NB4 (cell line): ENCODE measurements around the gene DLGAP3.

ENCODE experiments used
- DNase-seq: peaks from one replicate; pipeline ENCODE4 v3.0.0; 2010; ENCODE audit warnings: low read depth
- H3K4me3 ChIP-seq: one replicate; pipeline ENCODE4 v1.5.1; 2011; ENCODE audit warnings: mild to moderate bottlenecking, low read depth, low read length, moderate library complexity
- CTCF ChIP-seq: IDR thresholded peaks from one replicate; pipeline ENCODE4 v1.5.1; 2012; ENCODE audit warnings: low read depth, low read length
- MYC ChIP-seq: IDR thresholded peaks from 2 replicates; pipeline ENCODE4 v1.6.1; 2011; ENCODE audit warnings: low read depth, low read length
- POLR2A ChIP-seq: IDR thresholded peaks from 2 replicates; pipeline ENCODE4 v1.6.1; 2011; ENCODE audit warnings: mild to moderate bottlenecking; ENCODE audit not compliant: insufficient read length; ENCODE audit errors: extremely low read depth
- TF ChIP-seq, protein P1 (sequence below): IDR thresholded peaks from 2 replicates; pipeline ENCODE4 v1.6.1; 2011; ENCODE audit warnings: low read depth, low read length

DLGAP3 gene

DNA sequence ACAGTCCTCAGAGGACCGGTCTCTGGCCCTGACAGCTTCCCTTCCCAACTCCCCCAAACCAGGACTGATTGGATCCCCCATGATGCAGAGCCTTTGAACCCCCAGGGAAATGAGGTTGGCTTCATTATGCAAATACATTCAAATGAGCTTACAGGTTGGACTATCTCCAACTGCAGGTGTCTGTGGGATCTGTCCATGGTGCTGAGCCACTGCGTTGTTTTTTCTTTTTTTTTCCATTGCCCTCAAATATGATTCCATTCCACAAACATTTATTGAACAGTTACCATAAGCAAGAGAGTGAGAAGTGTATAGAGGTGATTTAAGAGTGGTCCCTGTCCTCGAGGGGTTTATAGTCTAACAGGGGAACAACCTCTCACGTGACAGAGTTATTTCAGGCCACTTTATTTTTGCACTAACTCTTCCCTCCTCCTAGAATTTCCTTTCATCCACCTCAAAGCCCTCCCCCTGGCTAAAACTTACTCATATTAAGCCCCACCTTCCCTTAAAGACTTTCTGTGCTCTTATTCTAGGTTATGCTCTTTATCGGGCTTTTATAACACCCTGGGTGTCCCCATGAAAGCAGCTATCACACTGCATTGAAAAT, 21.9 kb downstream of the DLGAP3 start:
- no peak overlapping the region for H3K4me3 ChIP-seq
- DNase-seq = no peak
- TF ChIP-seq POLR2A (no peak), MYC (no peak), CTCF (no peak)
- TF ChIP-seq, protein P1, sequence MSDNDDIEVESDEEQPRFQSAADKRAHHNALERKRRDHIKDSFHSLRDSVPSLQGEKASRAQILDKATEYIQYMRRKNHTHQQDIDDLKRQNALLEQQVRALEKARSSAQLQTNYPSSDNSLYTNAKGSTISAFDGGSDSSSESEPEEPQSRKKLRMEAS = no peak

DNA sequence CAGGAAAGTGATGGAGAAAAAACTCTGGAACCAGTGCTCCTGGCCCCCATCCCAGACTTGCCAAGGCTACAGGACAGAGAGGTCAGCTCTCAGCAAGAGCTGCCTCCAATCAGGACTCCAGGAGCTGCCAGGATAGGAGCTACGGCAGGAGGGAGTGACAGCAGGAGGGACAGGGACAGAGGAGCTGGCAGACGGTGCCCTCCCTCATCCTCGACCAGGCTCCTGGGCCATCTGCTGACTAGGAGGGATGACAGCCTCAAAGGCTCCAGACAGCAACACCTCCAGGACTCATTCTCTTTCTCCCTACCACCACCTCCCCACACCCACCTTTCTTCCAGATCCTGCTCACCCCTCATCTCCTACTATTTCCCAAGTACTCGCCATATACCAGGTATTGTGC, 22.7 kb downstream of the DLGAP3 start:
- no peak overlapping the region for H3K4me3 ChIP-seq
- no peak for DNase-seq
- TF ChIP-seq CTCF (no peak), MYC (no peak), POLR2A (no peak)
- TF ChIP-seq, protein P1 = no peak

DNA sequence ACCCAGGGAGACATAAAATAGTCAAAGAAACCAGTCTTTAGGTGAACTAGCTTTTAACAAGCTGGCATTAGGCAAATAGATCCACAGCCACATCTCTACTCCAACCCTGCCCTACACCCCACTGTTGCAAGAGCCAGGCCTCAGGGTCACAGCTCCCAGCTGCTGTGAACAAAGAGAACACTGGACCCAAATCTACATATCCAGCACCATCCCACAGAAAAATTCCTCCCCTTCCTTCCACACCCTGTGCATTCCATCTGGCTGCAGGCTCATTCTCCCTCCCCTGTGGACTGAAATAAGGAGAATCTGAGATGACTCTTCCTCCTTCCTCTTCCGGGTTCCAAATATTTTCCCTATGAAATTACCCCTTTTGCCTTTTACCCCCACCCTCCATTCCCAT, 23.2 kb downstream of the DLGAP3 start:
- TF ChIP-seq CTCF (no peak), MYC (no peak), POLR2A (no peak)
- TF ChIP-seq, protein P1 = no peak
- no peak for DNase-seq
- no peak overlapping the region for H3K4me3 ChIP-seq

GRCh38 chr1:34905098-34905459, 24.4 kb downstream of the DLGAP3 start:
- TF ChIP-seq POLR2A (no peak), MYC (no peak), CTCF (no peak)
- TF ChIP-seq, protein P1 = no peak
- no peak for DNase-seq
- H3K4me3 ChIP-seq = no peak overlapping the region

DNA sequence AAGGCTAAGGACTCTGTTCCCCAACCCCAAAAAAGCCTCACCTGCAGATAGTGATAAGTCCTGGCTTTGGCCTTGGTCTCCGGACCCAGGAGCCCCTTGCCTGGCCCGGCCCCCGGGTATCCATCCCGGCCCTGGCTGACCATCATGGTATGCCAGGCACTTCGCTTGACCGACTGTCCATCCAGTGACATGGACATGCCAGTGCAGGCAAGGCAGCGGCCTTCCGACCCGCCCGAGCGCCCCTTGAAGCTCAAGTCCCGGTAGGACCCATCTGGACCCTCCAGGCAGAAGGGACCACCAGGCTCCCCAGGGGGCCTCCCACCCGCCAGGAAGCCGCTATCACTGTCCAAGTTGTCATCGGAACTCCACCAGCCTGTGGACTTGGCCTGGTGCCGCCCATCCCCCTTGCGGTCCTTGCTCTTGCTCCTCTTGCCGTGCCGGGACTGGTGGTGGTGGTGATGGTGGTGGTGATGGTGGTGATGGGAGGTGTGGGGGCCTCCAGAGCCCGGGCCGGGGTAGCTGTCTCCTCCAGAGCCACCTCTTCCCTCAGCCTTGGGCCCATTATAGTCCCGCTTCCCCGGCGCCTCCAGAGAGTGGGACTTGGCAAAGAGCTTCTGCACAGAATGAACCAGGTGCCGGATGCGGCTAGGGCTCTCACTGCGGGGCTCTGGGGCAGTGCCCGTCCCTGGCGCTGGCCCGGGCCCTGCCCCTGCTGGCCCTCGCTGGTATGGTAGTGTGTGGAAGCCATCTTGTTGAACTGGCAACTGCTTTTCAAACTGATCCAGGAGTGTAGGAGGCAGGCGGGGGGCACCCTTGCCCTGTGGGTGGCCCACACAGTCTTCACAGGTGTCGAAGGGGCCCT, 25.0 kb downstream of the DLGAP3 start:
- no peak for DNase-seq
- TF ChIP-seq POLR2A = no peak
- no peak for TF ChIP-seq CTCF
- TF ChIP-seq, protein P1 = no peak
- TF ChIP-seq MYC = no peak
- no peak overlapping the region for H3K4me3 ChIP-seq
